NT2/D1 (cell line): ENCODE results near the gene UGT2B7.

ENCODE experiments used
- SUZ12 ChIP-seq: IDR thresholded peaks from 2 replicates; pipeline ENCODE4 v1.6.1; 2011; ENCODE audit not compliant: insufficient read length, insufficient read depth; ENCODE audit errors: extremely low read depth
- YY1 ChIP-seq: IDR thresholded peaks from 2 replicates; pipeline ENCODE4 v1.6.1; 2011; ENCODE audit not compliant: insufficient read length, insufficient read depth
- ZNF274 ChIP-seq: IDR thresholded peaks from 2 replicates; pipeline ENCODE4 v1.6.1; 2011; ENCODE audit warnings: mild to moderate bottlenecking, low read depth, low read length

DNA sequence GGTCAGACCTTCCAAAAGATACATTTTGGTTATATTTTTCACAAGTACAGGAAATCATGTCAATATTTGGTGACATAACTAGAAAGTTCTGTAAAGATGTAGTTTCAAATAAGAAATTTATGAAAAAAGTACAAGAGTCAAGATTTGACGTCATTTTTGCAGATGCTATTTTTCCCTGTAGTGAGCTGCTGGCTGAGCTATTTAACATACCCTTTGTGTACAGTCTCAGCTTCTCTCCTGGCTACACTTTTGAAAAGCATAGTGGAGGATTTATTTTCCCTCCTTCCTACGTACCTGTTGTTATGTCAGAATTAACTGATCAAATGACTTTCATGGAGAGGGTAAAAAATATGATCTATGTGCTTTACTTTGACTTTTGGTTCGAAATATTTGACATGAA is 536 bp downstream of the UGT2B7 start:
- TF ChIP-seq YY1 (no peak), ZNF274 (no peak), SUZ12 (no peak)
